IPS DF 4.7 (cell line): ENCODE data around the gene SLC6A6.

Experiments
- DNase-seq: peaks from one replicate; pipeline ENCODE4 v3.0.0-alpha.2; 2013; ENCODE audit warnings: low spot score; ENCODE audit errors: extremely low read depth

Gene SLC6A6

GRCh38 chr3:14464521-14464920 is 62.1 kb downstream of the SLC6A6 start:
- DNase-seq = no peak

DNA sequence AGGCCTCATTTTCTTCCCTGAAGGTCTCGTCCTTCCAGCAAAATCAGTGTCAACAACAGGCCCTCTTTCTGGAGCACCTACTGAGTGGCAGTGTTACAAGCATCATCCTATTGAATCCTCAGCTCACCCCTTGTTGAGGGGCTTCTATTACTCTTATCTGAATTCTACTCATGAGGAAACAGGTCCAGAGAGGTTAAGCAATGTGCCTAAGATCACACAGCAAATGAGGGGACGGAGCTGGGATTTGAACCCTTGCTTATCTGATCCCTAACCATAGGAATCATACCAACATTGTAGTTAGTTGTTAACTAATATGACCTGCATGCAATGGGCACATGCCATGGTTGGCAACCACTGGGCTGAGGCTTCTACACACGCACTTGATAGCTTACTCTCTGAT is 63.0 kb downstream of the SLC6A6 start:
- no peak for DNase-seq

DNA sequence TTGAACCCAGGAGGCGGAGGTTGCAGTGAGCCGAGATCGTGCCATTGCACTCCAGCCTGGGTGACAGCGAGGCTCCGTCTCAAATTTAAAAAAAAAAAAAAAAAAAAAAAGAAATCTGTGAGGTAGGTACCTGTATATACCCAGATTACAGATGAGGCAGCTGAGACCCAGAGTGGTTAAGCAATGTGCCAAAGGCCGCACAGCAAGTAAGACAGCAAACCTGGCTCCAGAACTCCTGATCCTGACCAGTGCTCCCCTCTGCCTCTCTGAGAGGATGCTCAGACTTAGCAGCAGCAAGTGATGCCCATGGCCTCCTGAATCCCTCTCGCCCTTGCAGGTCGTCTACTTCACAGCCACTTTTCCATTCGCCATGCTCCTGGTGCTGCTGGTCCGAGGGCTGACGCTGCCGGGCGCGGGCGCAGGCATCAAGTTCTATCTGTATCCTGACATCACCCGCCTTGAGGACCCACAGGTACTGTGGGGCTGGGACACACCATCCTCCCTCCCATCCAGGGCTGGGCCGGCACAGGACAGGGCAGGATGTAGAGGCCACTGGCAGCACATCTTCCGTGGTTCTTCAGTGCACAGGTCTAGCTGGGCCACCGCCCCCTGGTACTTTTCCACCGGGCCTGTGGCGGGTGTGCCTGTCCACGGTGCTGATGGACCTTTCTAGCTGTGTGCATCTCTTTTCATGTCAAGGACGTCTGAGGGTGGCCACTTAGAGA is 63.9 kb downstream of the SLC6A6 start:
- DNase-seq = no peak

DNA sequence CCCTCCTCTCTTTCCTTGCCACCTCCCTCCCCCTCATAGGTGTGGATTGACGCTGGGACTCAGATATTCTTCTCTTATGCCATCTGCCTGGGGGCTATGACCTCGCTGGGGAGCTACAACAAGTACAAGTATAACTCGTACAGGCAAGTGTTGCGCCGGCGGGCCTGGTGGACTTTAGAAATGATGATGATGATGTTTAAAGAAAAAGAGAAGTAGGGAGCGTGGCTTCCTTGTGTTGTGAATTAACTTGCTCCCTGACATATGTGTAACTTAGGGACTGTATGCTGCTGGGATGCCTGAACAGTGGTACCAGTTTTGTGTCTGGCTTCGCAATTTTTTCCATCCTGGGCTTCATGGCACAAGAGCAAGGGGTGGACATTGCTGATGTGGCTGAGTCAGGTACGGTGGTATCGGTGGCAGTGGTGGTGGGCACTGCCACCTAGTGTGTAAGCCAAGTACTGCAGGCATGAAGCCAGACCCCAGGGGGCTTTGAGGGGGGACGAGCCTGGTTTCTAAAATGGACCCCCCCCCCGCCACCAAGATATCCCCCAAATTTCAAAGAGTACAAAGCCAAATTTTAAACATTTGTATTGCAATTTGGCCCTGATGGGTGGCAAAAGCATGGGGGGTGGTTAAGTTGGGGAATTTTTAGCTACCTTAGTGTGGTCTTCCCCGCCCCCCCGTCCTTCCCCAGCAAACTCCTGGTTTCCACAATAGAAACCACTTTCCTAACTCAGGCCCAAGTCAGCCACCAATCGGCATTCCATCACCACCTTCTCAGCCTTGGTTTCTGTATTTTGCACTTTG is 65.6 kb downstream of the SLC6A6 start:
- no peak for DNase-seq

- no peak for DNase-seq
These were observed 66.2 kb downstream of the SLC6A6 start for GRCh38 chr3:14468621-14468981.

GRCh38 chr3:14470461-14470860 is 68.1 kb downstream of the SLC6A6 start:
- no peak for DNase-seq

DNA sequence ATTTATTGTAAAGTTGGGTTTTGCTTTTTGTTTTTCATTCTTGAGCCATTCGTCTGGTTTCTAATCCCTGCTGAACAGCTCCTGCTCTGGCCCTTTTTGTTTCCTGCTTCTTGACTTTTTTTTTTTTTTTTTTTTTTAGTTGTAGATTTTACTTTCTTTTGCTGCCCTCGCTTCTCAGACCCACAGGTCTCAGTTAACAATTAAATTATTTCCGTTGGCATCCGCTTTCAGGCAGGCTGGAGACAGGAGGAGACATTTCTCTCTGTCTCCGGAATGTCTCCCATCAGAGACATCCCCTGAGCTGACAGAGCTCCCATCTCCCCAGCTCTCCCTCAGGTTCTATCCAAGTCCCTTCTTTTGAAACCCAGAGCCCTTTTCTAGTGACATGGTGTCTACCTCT is 68.6 kb downstream of the SLC6A6 start:
- DNase-seq = no peak

DNA sequence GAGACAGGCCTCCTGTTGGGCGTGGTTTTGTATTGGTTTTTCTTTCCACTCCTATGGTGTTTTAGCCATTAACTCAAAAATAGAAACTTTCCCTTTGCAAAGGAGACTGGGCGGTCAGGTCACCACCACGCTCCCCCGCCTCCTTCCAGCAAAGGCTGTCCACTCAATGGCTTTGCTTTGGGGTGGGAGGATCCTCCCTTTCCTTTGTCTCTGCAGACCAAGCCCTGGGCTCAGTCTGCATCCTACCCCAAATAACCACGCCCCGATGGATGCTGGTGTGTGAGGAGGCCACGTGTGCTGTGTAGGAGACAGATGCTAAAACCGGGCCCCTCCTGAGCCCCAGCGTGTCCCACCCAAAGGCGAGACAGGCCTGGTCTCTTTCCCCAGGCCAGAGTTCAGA is 69.3 kb downstream of the SLC6A6 start:
- DNase-seq = no peak

- no peak for DNase-seq
These were observed 70.3 kb downstream of the SLC6A6 start for GRCh38 chr3:14472471-14473351.

GRCh38 chr3:14473411-14473891 is 71.0 kb downstream of the SLC6A6 start:
- no peak for DNase-seq

- no peak for DNase-seq
These were observed 72.1 kb downstream of the SLC6A6 start for GRCh38 chr3:14474363-14475081.

- no peak for DNase-seq
These were observed 73.2 kb downstream of the SLC6A6 start for GRCh38 chr3:14475621-14476020.

DNA sequence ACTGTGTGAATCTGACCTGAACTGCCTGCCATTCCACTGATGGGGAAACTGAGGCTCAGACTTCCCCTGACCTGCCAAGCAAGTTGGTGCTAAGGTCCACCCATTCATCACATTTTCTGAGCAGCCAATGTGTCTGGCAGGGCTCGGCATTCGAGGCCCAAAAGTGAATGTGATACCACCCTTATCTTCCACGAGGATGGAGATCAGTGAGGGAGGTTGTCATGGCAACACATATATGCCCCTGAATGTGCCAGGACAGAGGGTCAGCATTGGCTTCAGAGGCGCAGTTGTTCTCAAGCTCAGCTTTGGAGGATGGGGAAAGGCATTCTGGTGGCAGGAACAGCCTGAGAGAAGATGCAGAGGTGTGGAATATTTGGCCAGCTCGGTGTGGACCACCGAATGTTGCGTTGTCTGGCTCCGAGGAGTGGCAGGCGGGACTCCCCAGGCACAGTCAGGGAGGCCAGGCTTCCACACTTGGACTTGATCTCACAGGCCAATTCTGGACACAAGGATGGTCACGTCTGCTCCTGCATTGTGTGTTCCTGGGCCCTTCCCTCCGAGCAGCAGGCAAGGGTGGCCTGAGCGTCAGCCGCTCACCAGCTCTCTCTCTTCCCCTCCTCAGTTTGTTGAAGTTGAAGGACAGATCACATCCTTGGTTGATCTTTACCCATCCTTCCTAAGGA is 74.3 kb downstream of the SLC6A6 start:
- no peak for DNase-seq

GRCh38 chr3:14477311-14477935 is 75.0 kb downstream of the SLC6A6 start:
- no peak for DNase-seq

DNA sequence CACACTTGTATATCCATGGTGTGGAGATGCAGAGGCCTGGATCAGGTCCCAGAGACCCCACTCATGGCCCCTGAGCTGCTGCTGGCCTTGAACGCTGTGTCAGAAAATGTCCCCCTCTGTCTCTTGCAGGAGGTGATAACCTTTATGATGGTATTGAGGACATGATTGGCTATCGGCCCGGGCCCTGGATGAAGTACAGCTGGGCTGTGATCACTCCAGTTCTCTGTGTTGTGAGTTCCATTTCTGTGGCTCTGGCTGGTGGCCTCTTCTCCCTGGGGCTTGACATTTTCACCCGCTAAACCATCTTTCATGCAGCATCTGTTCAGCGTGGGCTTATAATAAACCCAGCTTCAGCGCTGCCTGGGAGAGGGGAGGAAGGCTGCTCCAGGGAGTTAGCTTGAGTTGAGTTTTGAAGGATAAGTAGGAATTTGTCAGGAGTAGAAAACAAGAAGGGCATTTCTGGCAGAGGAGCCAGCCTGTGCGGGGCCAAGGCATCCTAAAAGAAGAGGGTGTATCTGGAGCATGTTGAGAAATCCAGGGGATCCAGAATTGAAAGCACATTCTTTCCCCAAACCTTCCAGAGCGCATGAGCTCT is 76.6 kb downstream of the SLC6A6 start:
- DNase-seq = no peak

GRCh38 chr3:14479591-14479990 is 77.2 kb downstream of the SLC6A6 start:
- no peak for DNase-seq

GRCh38 chr3:14480207-14481017 is 78.0 kb downstream of the SLC6A6 start:
- DNase-seq = no peak

DNA sequence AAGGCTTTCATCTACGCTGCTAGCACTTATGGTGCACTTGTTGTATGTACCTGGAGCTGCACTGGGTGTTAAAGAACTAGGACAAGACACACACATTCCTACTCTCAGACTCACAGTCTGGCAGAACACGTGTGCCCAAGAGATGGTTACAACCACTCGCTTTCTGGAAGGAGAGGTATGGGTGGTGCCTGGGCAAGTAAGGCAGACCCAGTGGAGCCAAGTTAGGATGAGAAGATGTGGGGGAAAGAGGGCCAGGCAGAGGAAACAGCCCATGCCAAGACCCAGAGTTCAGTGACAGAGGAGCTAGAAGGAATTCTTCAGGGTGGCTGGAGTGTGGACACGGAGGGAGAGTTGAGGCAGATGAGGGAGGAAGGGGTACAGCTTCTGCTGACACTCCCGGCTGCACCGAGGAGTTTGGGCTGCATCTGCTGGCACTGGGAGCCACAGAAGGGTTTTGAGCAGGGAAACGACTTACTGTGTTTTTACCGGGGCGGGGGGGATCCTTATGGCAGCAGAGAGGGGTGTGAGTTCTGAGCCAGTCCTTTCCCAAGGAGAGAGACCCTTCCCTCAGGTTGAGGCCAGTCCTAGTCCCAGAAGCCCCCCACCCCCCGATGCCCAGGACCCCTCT is 78.7 kb downstream of the SLC6A6 start:
- no peak for DNase-seq
